LNCAP (cell line): ENCODE measurements around the gene PTPRG.

Source experiments
- TF ChIP-seq, protein P1 (sequence below): fragments of 450-650 bp; IDR thresholded peaks from 2 replicates; pipeline ENCODE4 v1.5.1; 2017; ENCODE audit warnings: mild to moderate bottlenecking

Gene PTPRG

GRCh38 chr3:62237286-62237948 is 676.0 kb downstream of the PTPRG start:
- TF ChIP-seq, protein P1, sequence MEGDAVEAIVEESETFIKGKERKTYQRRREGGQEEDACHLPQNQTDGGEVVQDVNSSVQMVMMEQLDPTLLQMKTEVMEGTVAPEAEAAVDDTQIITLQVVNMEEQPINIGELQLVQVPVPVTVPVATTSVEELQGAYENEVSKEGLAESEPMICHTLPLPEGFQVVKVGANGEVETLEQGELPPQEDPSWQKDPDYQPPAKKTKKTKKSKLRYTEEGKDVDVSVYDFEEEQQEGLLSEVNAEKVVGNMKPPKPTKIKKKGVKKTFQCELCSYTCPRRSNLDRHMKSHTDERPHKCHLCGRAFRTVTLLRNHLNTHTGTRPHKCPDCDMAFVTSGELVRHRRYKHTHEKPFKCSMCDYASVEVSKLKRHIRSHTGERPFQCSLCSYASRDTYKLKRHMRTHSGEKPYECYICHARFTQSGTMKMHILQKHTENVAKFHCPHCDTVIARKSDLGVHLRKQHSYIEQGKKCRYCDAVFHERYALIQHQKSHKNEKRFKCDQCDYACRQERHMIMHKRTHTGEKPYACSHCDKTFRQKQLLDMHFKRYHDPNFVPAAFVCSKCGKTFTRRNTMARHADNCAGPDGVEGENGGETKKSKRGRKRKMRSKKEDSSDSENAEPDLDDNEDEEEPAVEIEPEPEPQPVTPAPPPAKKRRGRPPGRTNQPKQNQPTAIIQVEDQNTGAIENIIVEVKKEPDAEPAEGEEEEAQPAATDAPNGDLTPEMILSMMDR, result no peak

- TF ChIP-seq, protein P1, result no peak
These were observed 676.6 kb downstream of the PTPRG start for GRCh38 chr3:62238003-62238402.

DNA sequence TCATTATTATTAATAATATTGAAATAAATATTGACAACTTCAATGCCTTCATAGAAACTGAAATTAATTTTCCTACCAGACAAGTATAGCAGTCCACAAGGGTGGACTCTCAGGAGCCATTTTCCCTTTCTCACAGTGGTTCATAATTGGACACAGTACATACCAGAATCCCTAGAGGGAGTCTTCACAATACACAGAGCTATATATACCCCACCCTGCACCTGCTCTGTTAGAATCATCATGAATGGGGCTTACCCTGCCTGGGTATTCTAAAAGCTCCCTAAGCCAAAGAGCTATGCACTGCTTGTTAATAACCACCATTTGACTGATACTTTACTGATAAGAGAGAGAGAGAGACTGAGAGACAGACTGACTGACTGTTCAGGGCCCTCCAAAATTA is 677.1 kb downstream of the PTPRG start:
- TF ChIP-seq, protein P1, result no peak

DNA sequence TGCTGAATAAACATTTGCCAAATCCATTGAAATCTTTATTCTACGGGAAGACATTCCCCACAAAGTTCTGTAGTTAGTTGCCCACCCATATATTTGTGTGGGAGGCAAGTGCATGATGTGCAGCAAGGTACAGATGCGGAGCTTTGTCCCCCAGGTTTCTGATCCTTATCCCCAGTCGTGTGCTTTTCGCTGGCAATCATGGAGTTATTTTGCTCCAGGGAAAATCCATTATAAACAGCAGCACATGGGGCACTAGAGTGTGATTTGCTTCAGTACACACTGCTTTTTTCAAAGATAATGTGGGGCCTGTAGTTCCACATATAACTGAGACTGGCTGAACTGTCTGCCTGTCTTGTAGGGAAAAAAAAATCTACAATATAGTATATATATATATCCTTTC is 679.9 kb downstream of the PTPRG start:
- TF ChIP-seq, protein P1, result no peak

DNA sequence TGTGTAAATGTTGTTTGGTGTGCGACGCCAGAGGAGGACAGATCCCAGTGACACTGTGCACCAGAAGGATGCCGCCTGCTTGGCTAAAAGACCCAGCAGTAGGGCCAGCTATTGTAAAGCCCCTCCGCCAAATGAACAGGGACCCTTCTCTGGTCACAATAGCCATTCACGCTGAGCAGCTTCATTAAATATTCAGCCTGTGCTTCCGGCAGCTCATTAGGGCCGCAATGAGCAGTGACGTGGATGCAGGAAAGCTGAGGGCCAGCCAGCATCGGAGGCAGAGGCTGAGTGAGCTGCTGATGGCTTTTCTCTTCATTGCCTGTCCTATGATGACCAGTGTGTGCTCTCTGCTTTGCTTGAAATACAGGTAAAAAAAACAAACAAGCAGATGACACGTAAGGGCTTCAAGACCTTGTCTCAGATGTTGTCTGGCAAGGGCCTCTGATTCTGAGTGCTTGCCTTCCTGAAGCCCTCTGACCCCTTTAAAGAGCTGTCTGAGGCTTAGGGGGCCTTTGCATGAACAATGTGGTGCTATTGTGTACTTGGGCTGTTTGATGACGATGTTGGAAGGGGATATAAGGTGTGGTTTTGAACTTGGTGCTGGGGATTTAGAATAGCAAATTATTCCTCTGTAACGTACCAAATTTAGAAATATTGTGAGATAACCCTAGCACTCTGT is 681.6 kb downstream of the PTPRG start:
- TF ChIP-seq, protein P1, result no peak

- TF ChIP-seq, protein P1, result no peak
These were observed 684.7 kb downstream of the PTPRG start for GRCh38 chr3:62246094-62246493.

DNA sequence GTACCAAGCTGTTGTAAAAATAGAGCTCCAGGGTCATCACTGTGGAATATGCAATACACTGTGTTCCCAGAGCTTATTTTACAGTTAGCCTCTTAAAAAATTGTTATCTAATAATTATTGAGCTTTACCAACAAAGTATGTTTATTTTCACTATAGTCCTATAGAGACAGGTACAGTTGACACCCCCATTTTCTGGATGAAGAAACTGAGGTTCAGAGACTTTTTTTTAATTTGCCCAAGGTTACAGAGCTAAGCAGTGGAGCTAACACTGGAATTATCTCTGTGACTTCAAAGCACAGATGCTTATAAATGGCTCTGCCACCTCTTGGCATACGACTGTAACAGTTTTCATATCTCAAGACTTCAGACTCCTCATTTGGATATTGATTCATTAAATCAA is 685.6 kb downstream of the PTPRG start:
- TF ChIP-seq, protein P1, result no peak
